Left colon (tissue), 2 donors: ENCODE results near the gene MAN1B1. TPM values are rescaled to one million over a fixed set of nuclear protein-coding genes. Genes with fewer than 3 reads are reported as not detected.
A peak's percentile ranks its signal among the peaks of the same experiment; 100 is the strongest.

Experiments
- ATAC-seq: fragments of 200-7000 bp; cut with Tn5 transposase; one replicate; pipeline ENCODE4 v1.9.1; 2020; ENCODE audit warnings: mild to moderate bottlenecking, moderate library complexity
- DNase-seq, 2 donors: peaks; one replicate each; pipeline ENCODE4 v3.0.0-alpha.2; 2020
- intact Hi-C, 2 donors: fragments of 100-400 bp; cut with DNase I in 1 of 2; cut with micrococcal nuclease in 1 of 2; formaldehyde crosslinking; loops; one replicate each; pipeline versions ENCODE4 v1.11.2 to v1.14.0; 2022; cut with DNase I, micrococcal nuclease
- total RNA-seq, 2 donors: library from RNA; stranded (reverse); fragmentation: NEBNext Ultra II Directional; extraction: Animal tissue kit (Norgen Biotek cat#: 25700); gene quantifications; one replicate each; pipeline ENCODE4 v1.2.1, GENCODE V29; 2021
- donor health status: DM: no; HTN: no; CAD: no.
- donor health status: DM: yes; HTN: yes; CAD: no.

MAN1B1 gene
- total RNA-seq, 2 donors from 2014 or later = 50.0 to 53.5 TPM

GRCh38 chr9:137065336-137065967 lies 21.3 kb upstream of the MAN1B1 start:
- DNase-seq (no peak), ATAC-seq (no peak)
- intact Hi-C loops = no loop called here

DNA sequence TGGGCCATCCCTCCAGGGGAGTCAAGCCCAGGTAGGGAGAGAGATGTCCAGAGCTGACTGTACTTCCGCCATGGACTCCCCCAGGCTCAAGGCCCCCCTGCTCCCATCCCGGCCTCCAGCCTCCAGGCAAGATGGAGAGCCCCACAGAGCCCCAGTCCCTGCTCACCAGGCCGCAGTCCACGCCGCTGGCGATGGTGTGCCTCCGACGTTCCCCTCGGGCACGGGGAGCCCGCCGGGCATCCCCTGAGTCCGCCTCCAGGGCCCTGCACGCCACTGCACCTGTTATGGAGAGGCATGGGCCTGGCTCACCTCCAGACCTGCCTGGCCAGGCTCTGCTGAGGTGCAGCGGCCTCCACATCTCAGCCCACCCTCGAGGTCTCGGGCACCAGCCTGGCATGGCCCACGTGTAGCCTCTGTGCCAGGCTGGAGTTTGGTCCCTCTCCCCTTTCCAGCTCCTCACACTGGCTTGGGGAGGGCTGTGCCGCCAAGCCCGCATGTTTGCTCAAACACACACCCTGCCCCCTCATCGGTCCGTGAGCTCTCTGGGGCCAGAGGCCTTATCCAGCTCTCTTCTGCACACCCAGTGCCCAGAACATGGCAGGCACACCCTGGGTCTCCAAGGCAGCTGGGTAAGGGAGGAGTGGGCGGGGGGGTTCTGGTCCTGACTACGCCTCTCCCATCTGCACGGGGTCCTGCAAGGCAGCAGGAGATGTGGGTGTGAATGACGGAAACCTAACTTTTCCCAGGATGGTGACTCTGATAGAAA lies 20.5 kb upstream of the MAN1B1 start:
- ATAC-seq (no peak), DNase-seq (no peak)
- intact Hi-C loops = no loop called here

DNA sequence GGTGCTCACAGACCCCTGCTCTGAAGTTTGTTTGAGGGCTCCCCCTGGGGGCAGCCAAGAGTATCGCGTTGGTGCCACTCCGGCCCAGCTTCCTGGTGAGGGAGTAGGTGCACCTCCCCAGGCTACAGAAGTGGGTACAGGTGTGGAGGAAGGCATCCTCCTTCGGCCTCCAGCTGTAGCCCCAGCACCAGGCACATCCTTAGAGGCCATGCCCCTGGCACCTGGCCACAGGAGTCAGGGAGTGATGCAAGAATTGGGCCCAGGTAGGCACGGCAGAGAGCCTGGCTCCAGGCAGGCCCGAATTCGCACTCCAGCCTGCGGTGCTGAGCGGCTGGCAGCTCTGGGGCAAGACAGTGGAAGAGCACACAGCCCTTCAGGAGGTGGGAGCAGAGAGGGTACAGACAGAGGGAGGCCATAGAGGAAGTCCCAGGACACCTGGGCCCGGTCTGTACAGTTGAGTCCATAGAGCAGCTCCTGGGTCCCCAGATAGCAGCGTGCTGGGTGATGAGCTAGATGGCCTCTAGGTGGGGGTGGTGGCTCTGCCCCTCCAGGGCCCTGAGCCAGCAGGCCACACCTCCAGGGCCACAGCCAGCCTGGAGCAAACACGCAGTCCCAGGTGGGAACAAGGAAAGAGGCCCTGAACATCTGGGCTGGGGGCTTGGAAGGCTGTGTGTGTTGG lies 18.8 kb upstream of the MAN1B1 start:
- ATAC-seq = peak; percentile 61
- intact Hi-C loops = no loop called here
- peak; percentile 80 to 85 for DNase-seq

GRCh38 chr9:137068539-137069507 lies 18.0 kb upstream of the MAN1B1 start:
- no peak for ATAC-seq
- intact Hi-C loops = no loop called here
- DNase-seq = no peak

GRCh38 chr9:137069508-137070091 lies 17.2 kb upstream of the MAN1B1 start:
- intact Hi-C loops = no loop called here
- peak; percentile 27 to 30 for DNase-seq
- ATAC-seq = peak; percentile 18

- ATAC-seq (peak; percentile 78), DNase-seq (peak; percentile 90 to 91)
- intact Hi-C loops = no loop called here
Measured at GRCh38 chr9:137070201-137070905, 16.4 kb upstream of the MAN1B1 start, which contains the start of gene SAPCD2. SAPCD2 (minus strand) TSS chr9:137070557; CDS start chr9:137070460, 97 bp downstream.

- DNase-seq = no peak
- intact Hi-C loops = no loop called here
- ATAC-seq = peak; percentile 6
Measured at GRCh38 chr9:137070906-137071275, 15.9 kb upstream of the MAN1B1 start.

DNA sequence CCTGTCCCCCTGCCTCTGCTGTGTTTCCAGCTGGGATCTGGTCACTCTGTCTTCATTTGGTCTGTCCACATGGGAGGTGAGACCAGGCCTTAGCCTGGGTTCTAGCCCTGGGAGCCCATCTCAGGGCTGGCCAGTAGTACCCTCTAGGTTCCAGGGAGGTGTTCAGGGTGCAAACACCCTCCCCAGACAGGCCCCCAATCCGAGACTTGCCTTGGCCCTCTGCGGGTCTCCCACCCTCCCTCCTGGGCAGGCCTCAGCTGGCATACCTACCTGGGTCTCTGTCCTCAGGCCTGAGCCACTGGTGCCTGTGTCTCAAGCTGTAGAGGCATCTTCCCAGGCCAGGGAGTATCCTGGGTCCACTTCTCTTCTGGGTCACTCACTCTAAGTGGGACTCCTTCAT lies 15.5 kb upstream of the MAN1B1 start:
- intact Hi-C loops = no loop called here
- DNase-seq (no peak), ATAC-seq (no peak)

GRCh38 chr9:137073992-137074399 lies 12.8 kb upstream of the MAN1B1 start:
- intact Hi-C loops = no loop called here
- DNase-seq = peak in 1 of 2 donors; percentile 56

GRCh38 chr9:137074657-137075274 lies 12.0 kb upstream of the MAN1B1 start:
- DNase-seq = peak in 1 of 2 donors; percentile 33
- intact Hi-C loops = no loop called here
- no peak for ATAC-seq

More at GRCh38 chr9:137073992-137074399, 12.8 kb upstream of the MAN1B1 start:
- ATAC-seq = peak; percentile 18

DNA sequence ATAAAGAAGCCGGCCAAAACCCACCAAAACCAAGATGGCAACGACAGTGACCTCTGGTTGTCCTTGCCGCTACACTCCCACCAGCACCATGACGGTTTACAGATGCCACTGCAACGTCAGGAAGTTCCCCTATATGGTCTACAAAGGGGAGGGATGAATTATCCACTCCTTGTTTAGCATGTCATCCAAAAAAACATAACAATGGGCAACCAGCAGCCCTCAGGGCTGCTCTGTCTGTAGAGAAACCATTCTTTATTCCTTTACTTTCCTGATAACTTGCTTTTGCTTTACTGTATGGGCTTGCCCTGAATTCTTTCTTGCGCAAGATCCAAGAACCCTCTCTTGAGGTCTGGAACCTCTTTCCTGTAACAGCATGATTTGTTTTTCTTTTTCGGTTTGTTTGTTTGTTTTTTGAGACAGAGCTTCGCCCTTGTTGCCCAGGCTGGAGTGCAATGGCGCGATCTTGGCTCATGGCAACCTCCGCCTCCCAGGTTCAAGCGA lies 11.5 kb upstream of the MAN1B1 start:
- ATAC-seq = no peak
- intact Hi-C loops = no loop called here
- DNase-seq = no peak

DNA sequence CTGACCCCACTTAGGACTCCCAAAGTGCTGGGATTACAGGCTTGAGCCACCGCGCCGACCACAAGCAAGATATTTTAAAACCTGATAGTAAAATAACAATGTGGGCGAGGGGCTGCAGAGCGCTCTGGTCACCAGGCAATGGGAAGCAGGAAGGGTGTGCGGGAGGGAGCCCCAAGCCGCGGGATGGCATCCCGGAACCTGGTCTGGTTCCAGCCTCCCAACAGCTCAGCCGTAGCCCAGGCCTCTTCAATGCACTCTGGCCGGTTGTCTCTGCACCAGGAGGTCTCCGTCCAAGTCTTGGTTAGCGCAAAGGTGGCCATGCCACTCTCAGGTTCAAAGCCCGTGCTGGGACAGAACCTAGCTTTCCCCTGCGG lies 10.2 kb upstream of the MAN1B1 start:
- no peak for DNase-seq
- ATAC-seq = no peak
- intact Hi-C loops = no loop called here

DNA sequence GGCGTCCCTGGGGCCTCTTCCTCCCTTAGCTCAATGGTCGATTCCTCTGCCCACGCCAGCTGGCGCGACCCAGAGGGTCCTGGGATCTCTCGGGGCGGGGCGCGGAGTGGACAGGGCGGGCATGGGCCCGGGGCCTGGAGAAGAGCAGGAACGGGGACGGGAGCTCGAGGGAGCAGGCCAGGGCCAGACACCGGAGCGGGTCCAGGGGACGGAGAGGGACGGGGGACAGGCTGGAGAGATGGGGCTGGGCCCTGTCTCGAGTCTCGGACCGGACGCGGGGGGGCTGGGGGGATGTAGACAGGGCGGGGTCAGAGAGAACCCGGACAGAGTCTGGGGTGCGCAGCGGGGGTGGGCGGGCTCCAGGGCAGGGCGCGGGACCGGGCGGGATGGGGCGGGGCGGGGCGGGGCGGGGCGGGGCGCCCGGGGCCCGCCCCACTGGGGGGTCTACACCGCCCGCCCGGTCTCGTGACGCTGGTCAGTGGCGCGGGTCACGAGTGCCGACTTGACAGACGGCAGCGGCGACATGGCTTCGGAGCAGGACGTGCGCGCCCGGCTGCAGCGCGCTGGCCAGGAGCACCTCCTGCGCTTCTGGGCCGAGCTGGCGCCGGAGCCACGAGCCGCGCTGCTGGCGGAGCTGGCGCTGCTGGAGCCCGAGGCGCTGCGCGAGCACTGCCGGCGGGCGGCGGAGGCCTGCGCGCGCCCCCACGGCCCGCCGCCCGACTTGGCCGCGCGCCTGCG lies 9.6 kb upstream of the MAN1B1 start, which contains the start of gene UAP1L1:
Gene UAP1L1, plus strand, starts transcription at position 508 of the 738 bp plus-strand sequence. Its CDS starts 16 bp downstream, at position 524.
- intact Hi-C loops = no loop called here
- ATAC-seq (peak; percentile 31), DNase-seq (peak; percentile 81 to 85)

GRCh38 chr9:137077758-137078693 lies 8.8 kb upstream of the MAN1B1 start:
- ATAC-seq (peak; percentile 38), DNase-seq (peak in 1 of 2 donors; percentile 73)
- intact Hi-C loops = no loop called here

DNA sequence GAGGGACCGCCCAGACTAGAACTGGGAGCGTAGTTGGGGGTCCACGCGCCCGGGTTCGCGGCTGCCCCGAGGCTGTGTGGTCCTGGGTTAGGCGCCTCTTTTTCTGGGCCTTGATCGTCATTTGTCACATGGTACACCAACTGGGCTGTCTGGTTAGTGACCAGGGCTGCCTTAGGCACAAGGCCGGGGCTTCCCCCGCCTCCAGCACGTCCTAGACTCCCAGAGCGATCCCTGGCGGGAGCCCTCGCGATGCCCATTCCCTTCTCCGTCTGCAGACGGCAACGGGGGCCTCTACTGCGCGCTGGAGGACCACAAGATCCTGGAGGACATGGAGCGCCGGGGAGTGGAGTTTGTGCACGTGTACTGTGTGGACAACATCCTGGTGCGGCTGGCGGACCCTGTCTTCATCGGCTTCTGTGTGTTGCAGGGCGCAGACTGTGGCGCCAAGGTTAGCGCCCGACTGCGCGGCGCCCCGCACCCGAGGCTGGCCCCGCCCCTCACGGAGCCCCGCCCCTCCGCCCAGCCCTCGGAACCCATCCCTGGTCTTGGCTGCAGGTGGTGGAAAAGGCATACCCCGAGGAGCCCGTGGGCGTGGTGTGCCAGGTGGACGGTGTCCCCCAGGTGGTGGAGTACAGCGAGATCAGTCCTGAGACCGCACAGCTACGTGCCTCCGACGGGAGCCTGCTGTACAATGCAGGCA lies 7.9 kb upstream of the MAN1B1 start:
- DNase-seq (peak in 1 of 2 donors; percentile 67), ATAC-seq (peak; percentile 78)
- intact Hi-C loops = no loop called here
